CD4-positive, alpha-beta T cell treated with Interleukin-15 for 4 hours (primary cell): Measurements from ENCODE around the gene IYD.

Experiments used
- DNase-seq: peaks from one replicate; pipeline ENCODE4 v3.0.0-alpha.2; 2020; ENCODE audit warnings: low spot score

IYD gene, protein sequence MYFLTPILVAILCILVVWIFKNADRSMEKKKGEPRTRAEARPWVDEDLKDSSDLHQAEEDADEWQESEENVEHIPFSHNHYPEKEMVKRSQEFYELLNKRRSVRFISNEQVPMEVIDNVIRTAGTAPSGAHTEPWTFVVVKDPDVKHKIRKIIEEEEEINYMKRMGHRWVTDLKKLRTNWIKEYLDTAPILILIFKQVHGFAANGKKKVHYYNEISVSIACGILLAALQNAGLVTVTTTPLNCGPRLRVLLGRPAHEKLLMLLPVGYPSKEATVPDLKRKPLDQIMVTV

DNA sequence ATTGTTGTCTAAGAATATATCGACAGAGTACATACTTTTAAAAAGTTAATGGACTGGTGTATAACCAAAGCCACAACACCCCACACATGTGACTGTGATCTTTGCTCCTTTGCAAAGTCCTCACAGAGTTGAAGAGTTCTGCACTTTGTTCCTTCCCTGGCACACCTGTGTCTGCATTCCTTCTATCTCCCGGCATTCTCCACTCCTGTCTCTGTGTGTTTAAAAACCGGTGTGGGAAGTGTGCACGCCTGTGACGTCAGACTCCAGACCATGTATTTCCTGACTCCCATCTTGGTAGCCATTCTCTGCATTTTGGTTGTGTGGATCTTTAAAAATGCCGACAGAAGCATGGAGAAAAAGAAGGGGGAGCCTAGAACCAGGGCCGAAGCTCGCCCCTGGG lies at the start of gene IYD:
TSS of gene IYD (plus strand) at position 251 of the 400 bp plus-strand sequence. CDS start at position 271, 20 bp downstream.
- no peak for DNase-seq

DNA sequence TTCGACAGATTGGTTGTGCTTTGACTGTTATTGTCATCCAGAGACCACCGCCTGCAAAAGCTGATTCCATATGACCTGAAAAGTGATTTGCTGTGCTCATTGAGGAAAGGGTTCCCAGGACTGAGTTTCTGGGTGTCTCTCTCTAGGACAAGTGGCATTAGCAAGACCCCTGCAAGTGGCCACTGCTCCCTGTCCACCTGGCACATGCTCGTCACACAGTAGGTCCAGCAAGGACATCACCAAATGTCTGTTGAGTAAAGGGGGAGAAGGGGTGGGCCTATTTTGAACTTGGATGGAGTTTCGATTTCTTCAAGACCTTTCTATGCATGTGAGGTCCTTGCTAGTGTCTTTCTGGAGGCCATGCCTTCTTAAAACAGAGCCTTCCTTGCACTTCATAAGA lies 48.9 kb upstream of the IYD start:
- DNase-seq: no peak

DNA sequence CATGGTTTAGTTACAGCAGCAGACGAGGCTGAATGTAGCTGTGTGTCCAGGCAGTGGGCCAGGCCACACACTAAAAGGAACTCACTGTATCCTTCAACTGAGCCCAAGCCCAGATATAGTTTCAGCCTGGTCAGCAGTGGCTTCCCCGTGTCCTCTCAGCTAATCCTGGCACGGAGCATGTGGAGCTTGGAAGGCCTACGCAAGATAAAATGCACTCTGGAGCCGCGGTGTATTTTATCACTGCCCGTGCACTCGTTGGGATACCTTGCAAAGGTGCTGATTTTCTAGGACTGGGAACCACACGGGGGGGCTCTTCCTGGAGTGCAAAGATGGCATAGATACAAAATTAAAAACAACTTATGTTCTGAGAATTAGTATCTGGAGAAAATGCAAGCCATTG lies 48.4 kb upstream of the IYD start:
- no peak for DNase-seq

DNA sequence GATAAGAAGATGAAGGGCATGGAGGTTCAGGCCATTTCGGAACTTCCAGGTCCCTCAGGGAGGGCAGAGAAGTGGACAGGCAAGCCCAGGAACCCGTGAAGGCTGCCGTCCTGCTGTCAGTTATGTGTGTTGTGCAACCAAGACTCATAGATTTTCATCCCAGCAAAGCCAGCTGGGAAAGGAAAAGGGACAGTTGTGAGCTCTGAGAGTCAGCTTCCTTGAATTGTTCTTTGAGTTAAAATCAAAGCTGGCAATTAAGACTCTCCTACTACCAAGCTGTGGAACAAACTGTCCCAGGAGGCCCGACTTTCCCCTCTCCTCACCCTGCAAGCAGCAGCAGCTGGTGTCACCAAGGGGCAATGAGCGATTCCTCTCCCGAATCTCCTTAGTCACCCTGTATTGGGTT lies 46.3 kb upstream of the IYD start:
- DNase-seq: no peak

DNA sequence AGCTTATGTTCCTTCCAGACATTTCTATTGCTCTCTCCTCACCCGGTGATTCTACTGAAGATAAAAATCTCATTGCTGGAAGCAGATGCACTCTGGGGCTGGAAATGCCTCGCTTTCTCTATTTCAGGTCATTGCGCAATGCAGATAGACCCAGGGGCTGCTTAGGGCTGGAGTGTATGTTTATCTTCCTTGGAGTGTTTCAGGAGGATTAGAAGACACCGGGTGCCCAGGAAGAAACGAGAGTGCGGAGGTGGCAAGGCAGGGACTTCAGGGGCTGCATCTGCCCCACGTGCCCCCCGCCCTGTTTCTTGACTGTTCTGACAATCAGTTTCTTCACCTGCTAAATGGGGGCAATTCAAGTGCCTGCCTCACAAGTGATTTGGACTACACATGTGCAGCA lies 45.6 kb upstream of the IYD start:
- DNase-seq: no peak

DNA sequence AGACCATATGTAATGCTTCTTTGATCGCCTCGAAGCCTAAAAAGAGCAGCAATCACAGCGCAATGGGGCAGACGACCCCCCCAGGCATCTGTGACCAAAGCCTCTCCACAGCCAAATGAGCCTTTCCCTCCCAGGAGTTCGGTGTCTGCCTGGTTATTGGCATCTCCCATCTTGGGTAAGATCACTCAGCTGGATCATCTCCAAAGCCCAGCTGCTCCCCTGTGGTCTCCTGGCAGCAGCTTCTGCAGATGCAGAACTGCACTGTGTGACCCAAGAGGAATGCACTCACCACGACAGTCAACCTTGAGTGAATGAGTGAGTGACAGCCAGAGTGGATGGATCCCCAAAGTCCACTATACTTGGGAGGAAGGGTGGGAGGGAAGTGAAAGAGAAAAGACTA lies 44.8 kb upstream of the IYD start:
- no peak for DNase-seq

DNA sequence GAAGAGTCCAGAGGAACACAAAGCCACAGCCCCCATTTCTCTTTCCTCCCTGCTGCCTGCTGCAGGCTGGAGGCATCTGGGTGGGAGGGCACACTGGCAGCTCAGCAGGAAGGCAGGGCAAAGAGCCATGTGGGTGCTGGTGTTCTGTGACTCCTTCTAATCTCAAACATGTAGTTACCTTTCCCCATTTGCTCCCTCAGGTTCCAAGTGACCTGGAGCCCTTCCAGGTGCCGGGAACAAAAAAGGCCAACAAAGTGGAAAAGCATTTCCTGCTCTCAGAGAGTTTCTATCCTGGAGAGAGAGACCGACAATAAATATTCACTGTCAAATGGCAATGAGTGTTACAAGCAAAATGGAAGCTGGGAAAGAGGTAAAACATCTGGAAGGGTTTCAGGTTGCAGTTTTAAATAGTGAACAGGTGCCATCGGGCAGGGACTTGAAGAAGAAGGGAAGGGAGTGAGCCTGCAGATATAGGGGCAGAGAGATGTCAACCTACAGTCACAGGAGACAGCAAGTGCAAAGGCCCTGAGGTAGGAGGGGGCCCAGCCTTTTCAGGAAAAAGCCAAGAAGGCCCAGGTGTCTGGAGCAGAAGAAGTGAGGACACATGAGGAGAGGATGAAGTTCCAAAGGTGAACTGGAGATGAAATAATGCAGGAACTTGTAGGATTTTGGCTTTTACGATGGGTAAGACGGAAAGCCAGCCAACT lies 43.6 kb upstream of the IYD start:
- no peak for DNase-seq

DNA sequence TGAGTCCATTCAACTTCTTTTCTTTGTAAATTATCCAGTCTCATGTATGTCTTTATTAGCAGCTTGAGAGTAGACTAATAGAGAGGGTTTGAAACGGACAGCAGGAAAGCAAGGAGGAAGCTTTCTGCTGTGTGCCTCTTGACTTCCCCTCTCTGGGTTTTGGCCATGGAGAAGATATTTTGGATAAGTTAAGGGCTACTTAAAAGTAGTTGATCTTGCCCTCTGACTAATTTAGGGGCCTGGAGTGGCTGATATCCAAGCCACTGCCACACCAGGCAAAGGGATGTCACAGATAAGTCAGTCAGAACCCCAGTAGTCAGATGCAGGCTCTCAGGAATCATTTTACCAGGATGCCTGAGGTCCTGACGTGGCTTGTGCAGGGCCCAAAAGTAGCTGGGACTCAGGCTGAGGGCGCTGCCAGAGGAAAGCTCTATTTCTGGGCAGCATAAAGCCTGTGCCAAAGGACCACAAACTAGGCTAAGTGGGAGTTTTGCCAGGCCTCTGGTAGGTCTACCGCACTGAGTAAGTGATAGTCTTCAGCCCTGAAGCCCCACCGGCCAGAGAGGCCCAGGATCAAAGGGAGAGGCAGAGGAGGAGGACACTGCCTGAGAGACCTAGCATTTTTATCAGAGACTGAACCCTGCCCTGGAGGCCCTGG lies 41.6 kb upstream of the IYD start:
- DNase-seq: no peak

DNA sequence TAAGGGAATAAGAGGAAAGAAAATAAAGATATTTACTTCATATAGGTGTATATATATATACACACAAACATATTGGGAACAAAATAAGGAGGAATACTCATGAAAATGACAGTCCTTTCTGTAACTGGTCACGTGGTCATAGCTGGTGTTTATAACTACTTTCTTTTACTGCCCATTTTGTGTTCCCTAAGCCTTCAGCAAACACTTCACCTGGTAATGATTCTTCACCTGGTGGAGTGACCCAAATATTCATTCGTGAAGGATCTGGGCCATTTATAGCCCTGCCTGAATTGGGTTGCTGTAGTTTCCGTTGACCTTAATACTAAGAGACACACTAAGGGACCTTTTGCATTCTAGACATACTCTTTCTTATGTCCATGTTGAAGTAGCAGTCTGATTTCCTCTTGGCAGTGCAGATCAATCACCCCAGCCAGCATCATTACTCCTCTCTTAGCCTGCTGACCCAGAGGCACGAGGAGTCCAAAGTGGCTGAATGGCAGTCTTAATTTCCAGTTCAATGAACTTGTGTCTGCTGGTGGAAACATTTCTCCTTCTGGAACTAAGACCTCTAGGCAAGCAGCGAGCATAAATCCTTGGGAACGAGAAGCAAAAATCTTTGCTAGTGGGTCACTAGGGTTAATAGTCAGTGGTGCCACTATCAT lies 39.9 kb upstream of the IYD start:
- DNase-seq: no peak

DNA sequence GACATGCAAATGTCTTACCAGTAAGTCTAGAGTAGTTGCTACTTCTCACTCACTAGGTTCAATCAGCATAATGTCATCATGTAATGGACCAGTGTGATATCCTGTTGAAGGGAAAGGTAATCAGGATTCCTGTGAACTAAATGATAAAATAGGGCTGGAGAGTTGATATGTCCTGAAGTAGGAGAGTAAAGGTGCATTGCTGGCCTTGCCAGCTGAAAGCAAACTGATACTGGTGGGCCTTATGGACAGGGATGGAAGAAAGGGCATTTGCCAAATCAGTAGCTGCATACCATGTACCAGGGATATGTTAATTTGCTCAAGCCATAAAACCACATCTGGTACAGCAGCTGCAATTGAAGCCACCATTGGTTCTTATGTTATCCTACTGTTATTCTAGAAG lies 37.5 kb upstream of the IYD start:
- no peak for DNase-seq

DNA sequence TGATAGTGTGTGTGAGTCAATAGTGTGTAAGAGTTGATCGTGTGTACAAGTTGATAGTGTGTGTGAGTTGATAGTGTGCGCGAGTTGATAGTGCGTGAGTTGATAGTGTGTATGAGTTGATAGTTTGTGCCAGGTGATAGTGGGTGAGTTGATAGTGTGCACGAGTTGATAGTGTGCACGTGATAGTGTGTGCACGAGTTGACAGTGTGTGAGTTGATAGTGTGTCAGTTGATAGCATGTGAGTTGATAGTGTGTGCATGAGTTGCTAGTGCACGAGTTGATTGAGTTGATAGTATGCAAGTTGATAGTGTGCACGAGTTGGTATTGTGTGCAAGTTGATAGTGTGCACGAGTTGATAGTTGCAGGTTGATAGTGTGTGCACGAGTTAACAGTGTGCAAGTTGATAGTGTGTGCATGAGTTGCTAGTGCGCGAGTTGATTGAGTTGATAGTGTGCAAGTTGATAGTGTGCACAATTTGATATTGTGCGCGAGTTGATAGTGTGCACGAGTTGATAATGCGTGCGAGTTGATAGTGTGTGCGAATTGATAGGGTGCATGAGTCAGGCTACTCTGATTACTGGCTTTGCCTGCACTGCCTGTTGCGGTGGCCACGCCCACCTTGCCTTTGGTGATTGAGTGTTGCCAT lies 35.8 kb upstream of the IYD start:
- no peak for DNase-seq

DNA sequence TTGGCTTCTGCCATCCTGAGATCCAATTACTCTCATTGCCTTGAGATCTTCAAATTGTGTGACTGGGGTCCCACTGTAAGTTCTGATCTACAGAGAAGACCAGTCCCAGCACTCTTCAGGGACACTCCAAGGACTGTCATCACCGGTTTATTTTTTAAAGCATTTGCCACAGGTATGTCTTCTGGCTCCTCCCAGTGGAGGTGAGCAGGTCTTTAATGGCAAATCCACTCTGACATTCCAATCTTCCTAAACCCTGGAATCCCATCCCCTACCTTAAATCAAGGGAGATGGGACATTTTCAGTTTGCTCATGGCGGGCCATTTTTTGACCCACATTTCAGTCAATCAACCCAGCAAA lies 35.2 kb upstream of the IYD start:
- no peak for DNase-seq

DNA sequence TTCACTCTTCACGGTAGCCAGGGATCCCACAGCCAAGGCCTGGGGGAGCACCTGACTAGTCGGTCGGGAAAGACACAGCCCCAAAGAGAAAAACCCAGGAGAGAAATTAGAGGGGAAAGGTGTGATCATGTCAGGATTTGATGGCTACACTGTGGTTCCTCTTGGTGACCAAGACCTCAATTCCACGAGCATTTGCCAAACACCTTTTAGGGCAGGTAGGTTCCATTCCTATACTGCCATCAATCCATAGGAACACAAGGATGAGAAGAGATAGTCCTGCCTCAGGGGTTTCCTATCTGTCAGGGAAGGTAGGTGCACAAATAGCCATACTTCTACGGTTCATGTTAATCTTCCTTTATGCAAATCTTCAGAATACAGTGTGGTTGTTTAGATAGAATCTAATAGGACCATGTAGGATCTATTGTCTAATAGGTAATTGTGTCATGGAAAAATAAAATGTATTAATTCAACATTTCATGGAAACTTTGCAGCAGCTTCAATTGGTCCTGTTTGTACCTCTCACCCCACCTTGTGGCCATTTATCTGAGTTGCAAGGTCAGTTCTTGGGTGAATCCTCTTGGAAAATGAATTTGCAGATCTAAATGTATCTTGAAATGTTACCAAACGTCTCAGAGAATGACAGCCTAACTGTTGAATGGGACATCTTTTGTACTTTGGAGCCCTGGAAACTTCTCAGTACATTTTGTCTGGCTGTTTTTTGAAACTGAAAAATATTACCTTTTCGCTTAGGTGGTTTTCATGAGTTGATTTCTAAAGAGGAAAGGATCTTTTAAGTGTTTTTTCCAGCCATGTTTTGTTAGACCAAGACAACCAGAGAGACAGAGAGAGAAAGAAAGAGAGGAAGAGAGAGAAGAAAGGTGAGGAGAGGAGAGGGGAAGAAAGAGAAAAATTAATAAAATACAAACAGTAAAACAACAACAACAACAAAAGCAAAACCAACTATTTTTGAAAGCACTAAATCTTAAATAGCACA lies 33.7 kb upstream of the IYD start:
- peak; percentile 44 for DNase-seq

DNA sequence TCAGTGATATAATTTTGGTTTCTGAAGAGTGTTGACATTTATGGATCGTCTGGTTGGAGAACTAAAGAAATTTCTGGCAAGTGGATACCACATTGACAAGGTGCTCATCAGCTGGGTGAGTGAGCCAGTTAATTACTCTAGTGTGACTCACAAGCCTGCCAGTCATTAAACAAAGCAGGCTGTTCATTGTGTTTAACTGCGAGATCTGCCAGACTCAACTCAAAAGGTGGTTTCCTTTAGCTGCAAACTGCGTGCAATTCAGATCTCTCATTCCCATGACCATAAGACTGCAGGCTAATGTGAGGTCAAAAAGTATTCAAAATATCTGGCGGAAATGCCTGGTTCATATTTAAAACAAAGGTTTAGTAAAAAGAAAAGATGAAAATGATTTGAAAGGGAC lies 32.5 kb upstream of the IYD start:
- no peak for DNase-seq

DNA sequence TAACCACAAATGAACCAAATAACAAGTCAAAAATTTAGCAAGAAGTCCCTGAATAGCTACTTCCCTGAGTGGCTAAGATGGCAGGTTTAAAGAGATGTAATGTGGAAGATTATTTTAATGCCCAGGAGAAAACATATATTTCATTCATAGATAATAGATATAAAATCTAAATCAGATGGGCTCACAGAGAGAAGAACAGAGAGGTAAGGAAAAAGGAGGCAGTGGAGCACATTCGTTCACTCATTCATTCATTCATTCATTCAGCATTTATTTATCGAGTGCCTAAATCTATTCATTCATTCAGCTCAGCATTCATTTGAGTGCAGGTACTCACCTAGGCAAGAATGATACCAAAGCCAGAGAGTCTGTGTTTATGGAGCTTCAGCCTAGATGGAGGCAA lies 32.1 kb upstream of the IYD start:
- DNase-seq: no peak

DNA sequence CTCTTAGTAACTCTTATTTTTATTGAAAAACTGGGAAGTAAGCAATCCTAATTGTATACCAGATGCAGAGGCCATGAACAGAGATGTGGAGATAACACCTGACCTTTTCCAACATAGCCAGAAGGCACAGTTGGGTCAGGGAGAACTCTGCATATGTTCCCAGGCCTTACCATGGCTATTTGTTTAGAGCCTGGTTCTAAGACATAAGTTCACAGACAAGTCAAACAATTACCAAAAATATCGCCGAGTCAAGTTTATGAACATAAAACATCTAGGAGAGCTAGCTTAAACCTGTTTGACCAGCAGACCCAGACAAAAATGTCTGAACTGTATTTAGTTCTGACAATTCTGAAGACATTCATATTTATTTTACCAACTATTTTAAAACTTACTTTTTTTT lies 26.7 kb upstream of the IYD start:
- no peak for DNase-seq

DNA sequence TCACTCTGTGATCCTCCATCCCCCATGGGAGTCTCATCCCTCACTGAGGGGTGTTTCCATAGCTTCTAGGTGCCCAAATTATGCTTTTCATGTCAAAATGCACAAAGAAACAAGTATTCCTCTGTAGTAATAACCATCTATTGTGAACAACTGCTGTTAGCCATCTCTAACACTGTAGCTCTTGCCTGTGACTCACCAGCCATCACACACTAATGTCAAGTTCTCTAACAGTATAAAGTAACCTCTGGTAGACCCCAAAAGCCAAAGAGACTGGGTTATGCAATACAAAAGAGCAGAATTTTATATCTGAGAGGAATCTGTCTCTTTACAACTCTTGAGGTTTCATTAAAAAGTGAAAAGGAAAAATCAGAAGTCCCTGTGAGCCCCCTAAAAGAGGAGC lies 25.4 kb upstream of the IYD start:
- DNase-seq: no peak

DNA sequence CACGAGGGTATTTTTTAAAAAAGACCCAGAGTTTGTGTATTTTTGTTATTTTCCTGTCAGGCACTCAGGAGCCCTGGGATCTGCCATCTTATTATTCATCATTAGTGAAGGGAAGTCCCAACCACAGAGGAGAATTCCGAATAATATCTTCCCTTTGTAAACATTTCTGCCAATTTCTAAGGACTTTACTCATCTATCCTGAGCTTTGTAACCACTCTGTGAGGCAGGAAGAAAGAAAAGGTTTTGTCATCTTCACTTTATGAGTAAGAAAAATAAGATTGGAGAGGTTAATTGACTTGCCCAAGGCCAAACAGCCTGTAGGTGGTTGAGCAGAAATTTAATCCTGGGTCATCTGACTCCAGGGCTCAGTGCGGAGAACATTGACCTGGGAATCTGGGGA lies 23.0 kb upstream of the IYD start:
- no peak for DNase-seq

DNA sequence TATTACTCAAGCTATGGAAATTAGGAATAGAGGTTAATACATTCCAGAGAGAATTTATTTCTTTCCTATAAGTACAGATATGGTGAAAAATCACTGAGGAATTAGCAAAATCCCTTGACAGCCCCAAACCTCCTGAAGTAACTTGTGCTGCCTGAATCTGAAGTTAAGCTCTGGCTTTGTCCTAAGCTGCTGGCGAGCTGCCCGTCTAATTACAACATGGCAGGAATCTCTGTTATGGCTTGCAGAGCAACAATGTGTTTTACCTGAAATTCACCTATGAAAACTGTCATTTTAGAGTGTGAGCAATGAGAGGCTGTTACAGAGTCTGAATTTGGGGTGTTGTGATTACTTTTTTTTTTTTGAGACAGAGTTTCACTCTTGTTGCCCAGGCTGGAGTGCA lies 22.5 kb upstream of the IYD start:
- DNase-seq: no peak

DNA sequence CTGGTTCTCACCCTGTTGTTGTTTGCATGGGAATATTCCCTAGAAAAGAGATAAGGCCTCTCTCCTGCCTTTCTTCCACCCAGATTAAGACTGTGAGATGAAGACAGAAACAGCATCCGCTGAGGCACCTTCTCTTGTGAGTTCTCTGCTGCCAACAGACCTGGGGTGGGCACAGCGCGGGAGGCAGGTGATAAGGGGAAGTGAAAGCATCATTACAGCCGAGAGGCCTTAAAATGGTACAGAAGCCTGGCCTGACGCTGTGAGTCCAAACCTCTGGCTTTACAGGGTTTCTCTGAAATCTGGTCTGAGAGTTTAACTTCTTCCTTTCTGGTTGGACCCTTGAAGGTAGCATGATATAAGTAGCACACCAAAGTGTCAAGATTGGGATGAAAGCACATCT lies 21.0 kb upstream of the IYD start:
- DNase-seq: no peak

DNA sequence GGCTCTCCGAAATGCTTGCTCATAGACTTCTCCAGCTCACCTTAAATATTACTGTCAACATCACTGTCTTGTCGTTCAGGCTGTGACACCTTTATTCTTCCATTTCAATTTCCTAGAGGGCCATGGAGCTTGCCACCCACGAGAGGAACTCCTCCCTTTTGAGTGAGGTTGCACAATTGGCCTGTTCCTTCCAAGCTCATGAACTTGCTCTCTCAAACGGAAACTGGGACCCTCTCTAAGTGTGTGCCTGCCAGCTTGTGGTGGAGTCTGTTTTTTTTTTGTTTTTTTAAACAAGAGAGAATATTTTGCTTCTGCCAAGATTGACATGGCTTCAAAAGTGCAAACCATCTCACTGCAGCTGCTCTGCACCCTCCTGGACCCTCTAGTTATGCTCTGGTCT lies 19.3 kb upstream of the IYD start:
- no peak for DNase-seq
